HEK293T (cell line): ENCODE measurements around the gene RGL1.

ENCODE experiments used
- FOXM1 ChIP-seq: fragments of 450-650 bp; IDR thresholded peaks from 2 replicates; pipeline ENCODE4 v1.6.1; 2017; ENCODE audit warnings: mild to moderate bottlenecking, borderline replicate concordance
- TARDBP ChIP-seq: fragments of 450-650 bp; IDR thresholded peaks from 2 replicates; pipeline ENCODE4 v1.6.1; 2016
- ZNF384 ChIP-seq: fragments of 450-650 bp; IDR thresholded peaks from 2 replicates; pipeline ENCODE4 v1.6.1; 2016

DNA sequence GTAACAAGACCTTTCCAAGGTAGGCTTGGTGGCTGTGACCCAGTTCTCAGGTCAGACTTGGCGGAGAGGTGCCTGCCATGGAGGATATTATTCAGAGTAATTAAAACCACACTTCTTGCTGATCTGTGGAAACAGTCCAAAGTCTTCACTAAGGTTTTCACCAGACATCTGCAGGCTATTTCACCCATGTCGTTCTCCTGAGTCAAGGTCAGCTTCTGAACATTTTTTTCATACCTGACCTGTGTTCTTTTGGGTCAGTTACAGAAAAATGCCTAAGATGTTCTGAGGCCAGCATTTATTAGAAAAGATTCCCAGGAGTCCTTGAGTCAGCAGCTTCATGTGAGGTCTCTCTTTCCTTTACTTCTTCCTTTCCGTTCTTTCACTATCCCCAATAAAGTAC, 54.9 kb downstream of the RGL1 start:
- no peak for TF ChIP-seq TARDBP
- TF ChIP-seq FOXM1, result no peak
- no peak for TF ChIP-seq ZNF384
